DMS79 treated with DMSO at 0.1 percent for 48 hours (cell line): Measurements from ENCODE around the gene PHF21B.

ENCODE experiments used
- DNase-seq: peaks from one replicate; lab custom pipeline; 2025; lab: John Stamatoyannopoulos, UW

Gene PHF21B

GRCh38 chr22:44892803-44893730, 116.7 kb downstream of the PHF21B start:
- DNase-seq = no peak

- no peak for DNase-seq
Observed at GRCh38 chr22:44892243-44892642, 117.6 kb downstream of the PHF21B start.

- DNase-seq = no peak
Observed at GRCh38 chr22:44891791-44892190, 118.0 kb downstream of the PHF21B start.

GRCh38 chr22:44891293-44891747, 118.5 kb downstream of the PHF21B start:
- no peak for DNase-seq

GRCh38 chr22:44890416-44891292, 119.2 kb downstream of the PHF21B start:
- DNase-seq = no peak

GRCh38 chr22:44889255-44889878, 120.4 kb downstream of the PHF21B start:
- DNase-seq = no peak

- DNase-seq = no peak
Observed at GRCh38 chr22:44888491-44889254, 121.1 kb downstream of the PHF21B start.

- DNase-seq = no peak
Observed at GRCh38 chr22:44887941-44888366, 121.9 kb downstream of the PHF21B start.

- no peak for DNase-seq
Observed at GRCh38 chr22:44885806-44886360, 123.9 kb downstream of the PHF21B start.

GRCh38 chr22:44884968-44885805, 124.6 kb downstream of the PHF21B start:
- no peak for DNase-seq

- no peak for DNase-seq
Observed at GRCh38 chr22:44884562-44884961, 125.2 kb downstream of the PHF21B start.

GRCh38 chr22:44883011-44883421, 126.8 kb downstream of the PHF21B start:
- DNase-seq = no peak

GRCh38 chr22:44882226-44882905, 127.4 kb downstream of the PHF21B start:
- no peak for DNase-seq

GRCh38 chr22:44881624-44882023, 128.2 kb downstream of the PHF21B start:
- DNase-seq = no peak

GRCh38 chr22:44880610-44881290, 129.1 kb downstream of the PHF21B start:
- no peak for DNase-seq

- DNase-seq = no peak
Observed at GRCh38 chr22:44879301-44879680, 130.5 kb downstream of the PHF21B start.

GRCh38 chr22:44878483-44879300, 131.1 kb downstream of the PHF21B start:
- no peak for DNase-seq

GRCh38 chr22:44876921-44877320, 132.9 kb downstream of the PHF21B start:
- DNase-seq = no peak
